Fibroblast of lung (primary cell): ENCODE measurements around the gene SPRED1.

ENCODE experiments used
- EZH2 ChIP-seq: IDR thresholded peaks from 2 replicates; pipeline ENCODE4 v1.5.1; 2012; ENCODE audit warnings: low read length, control low read depth, mild to moderate bottlenecking; ENCODE audit errors: missing control alignments
- TF ChIP-seq, protein P1 (sequence below), 2 donors: IDR thresholded peaks in 1 of 2; conservative IDR thresholded peaks in 1 of 2; 1 replicate in 1 of 2; 2 replicates in 1 of 2; pipeline ENCODE4 v1.5.1; 2011 to 2012; ENCODE audit warnings: low read length in 2 of 2, control low read depth in 1 of 2, inconsistent platforms in 1 of 2, low read depth in 1 of 2, mild to moderate bottlenecking in 1 of 2

DNA sequence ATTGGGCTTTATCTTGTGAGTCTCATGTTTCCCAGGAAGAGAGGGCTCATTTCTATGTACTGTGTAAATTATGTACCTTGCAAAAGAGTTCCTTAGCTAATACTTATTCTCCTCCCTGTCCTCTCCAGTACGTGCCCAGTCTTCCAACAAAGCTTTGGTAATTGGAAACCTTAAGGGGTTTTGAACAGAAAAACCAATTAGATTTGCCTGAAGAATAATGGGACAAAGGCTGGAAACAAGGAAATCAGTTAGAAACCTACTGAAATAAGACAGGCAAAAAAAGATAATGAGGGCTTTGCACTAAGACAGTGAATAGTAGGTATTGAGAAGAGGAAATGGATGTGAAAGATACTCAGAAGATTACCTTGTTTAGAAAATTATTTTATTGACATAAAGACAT lies 82.5 kb downstream of the SPRED1 start:
- TF ChIP-seq, protein P1, sequence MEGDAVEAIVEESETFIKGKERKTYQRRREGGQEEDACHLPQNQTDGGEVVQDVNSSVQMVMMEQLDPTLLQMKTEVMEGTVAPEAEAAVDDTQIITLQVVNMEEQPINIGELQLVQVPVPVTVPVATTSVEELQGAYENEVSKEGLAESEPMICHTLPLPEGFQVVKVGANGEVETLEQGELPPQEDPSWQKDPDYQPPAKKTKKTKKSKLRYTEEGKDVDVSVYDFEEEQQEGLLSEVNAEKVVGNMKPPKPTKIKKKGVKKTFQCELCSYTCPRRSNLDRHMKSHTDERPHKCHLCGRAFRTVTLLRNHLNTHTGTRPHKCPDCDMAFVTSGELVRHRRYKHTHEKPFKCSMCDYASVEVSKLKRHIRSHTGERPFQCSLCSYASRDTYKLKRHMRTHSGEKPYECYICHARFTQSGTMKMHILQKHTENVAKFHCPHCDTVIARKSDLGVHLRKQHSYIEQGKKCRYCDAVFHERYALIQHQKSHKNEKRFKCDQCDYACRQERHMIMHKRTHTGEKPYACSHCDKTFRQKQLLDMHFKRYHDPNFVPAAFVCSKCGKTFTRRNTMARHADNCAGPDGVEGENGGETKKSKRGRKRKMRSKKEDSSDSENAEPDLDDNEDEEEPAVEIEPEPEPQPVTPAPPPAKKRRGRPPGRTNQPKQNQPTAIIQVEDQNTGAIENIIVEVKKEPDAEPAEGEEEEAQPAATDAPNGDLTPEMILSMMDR (conservative IDR thresholded peaks at IDR 0.05 in 1 of 2, IDR thresholded peaks at IDR 0.05 in 1 of 2; ENCODE audit: low read depth in 1 of 2, low read length in 2 of 2), result no peak
- no peak for TF ChIP-seq EZH2
